Neural progenitor cell (in vitro differentiated cells): ENCODE results near the gene ERC2. TPM values are rescaled to one million over a fixed set of nuclear protein-coding genes. Genes with fewer than 3 reads are reported as not detected.

Source experiments
- DNase-seq: peaks from one replicate; pipeline ENCODE4 v3.0.0-alpha.2; 2016; ENCODE audit warnings: low spot score
- H2AFZ ChIP-seq: fragments of 200-600 bp; sonication (generic); replicated peaks from 2 replicates; pipeline ENCODE4 v1.6.1; 2016; ENCODE audit warnings: antibody characterized with exemption
- H3F3A ChIP-seq: fragments of 200-600 bp; sonication (generic); 2 replicates; pipeline ENCODE4 v1.6.1; 2016; ENCODE audit warnings: antibody characterized with exemption, low read depth
- H3K27ac ChIP-seq: fragments of 200-600 bp; sonication (generic); 2 replicates; pipeline ENCODE4 v1.5.1; 2016; ENCODE audit warnings: mild to moderate bottlenecking
- H3K27me3 ChIP-seq: fragments of 200-600 bp; sonication (generic); 2 replicates; pipeline ENCODE4 v1.6.1; 2016; ENCODE audit warnings: mild to moderate bottlenecking, moderate library complexity
- H3K36me3 ChIP-seq: fragments of 200-600 bp; sonication (generic); 2 replicates; pipeline ENCODE4 v1.5.1; 2016
- H3K4me1 ChIP-seq: fragments of 200-600 bp; sonication (generic); 2 replicates; pipeline ENCODE4 v1.6.1; 2016; ENCODE audit warnings: mixed run types
- H3K4me2 ChIP-seq: fragments of 200-600 bp; sonication (generic); 2 replicates; pipeline ENCODE4 v1.6.1; 2016
- H3K4me3 ChIP-seq: fragments of 200-600 bp; sonication (generic); 2 replicates; pipeline ENCODE4 v1.5.1; 2016
- H3K79me2 ChIP-seq: fragments of 200-600 bp; sonication (generic); 2 replicates; pipeline ENCODE4 v1.6.1; 2016; ENCODE audit warnings: low read depth
- H3K9ac ChIP-seq: fragments of 200-600 bp; sonication (generic); 2 replicates; pipeline ENCODE4 v1.6.1; 2016
- H3K9me3 ChIP-seq: fragments of 200-600 bp; sonication (generic); 2 replicates; pipeline ENCODE4 v1.5.1; 2016; ENCODE audit warnings: low read depth
- H4K20me1 ChIP-seq: fragments of 200-600 bp; sonication (generic); 2 replicates; pipeline ENCODE4 v1.6.1; 2016; ENCODE audit warnings: low read depth
- H3K27ac Mint-ChIP-seq: 3 replicates; pipeline ENCODE4 v1.8.0; 2021; ENCODE audit warnings: mixed read lengths
- H3K27me3 Mint-ChIP-seq: 2 replicates; pipeline ENCODE4 v1.8.0; 2022; ENCODE audit warnings: low read depth, mild to moderate bottlenecking, inconsistent platforms, moderate library complexity, mixed read lengths; ENCODE audit not compliant: insufficient read depth
- H3K36me3 Mint-ChIP-seq: 3 replicates; pipeline ENCODE4 v1.8.0; 2021; ENCODE audit warnings: mixed read lengths
- H3K4me1 Mint-ChIP-seq: 3 replicates; pipeline ENCODE4 v1.8.0; 2021; ENCODE audit warnings: mixed read lengths
- H3K4me3 Mint-ChIP-seq: 3 replicates; pipeline ENCODE4 v1.8.0; 2021; ENCODE audit warnings: mild to moderate bottlenecking, moderate library complexity, mixed read lengths
- H3K9me3 Mint-ChIP-seq: 3 replicates; pipeline ENCODE4 v1.8.0; 2020; ENCODE audit warnings: mixed read lengths
- CTCF ChIP-seq: fragments of 200-600 bp; sonication (generic); IDR thresholded peaks from 2 replicates; pipeline ENCODE4 v1.5.1; 2017; ENCODE audit warnings: antibody characterized with exemption, mild to moderate bottlenecking
- EZH2 ChIP-seq: fragments of 200-600 bp; sonication (generic); IDR thresholded peaks from 2 replicates; pipeline ENCODE4 v1.6.1; 2017; ENCODE audit warnings: antibody characterized with exemption, mild to moderate bottlenecking, moderate library complexity
- EZH2phosphoT487 ChIP-seq: fragments of 200-600 bp; sonication (generic); IDR thresholded peaks from 2 replicates; pipeline ENCODE4 v1.6.1; 2017; ENCODE audit warnings: antibody characterized with exemption
- total RNA-seq: library from RNA; depleted of rRNA; stranded (reverse); fragments of >200 nt; gene quantifications from 2 replicates; pipeline ENCODE4 v1.2.3, GENCODE V29; 2015; ENCODE audit warnings: low replicate concordance

Gene ERC2
- total RNA-seq, 1 donor from 2014 or later: 24.8 TPM

GRCh38 chr3:55735976-55736375, 732.3 kb downstream of the ERC2 start:
- Mint-ChIP-seq H3K36me3 (no peaks in the 10 kb centered on the region), H3K27ac (no peak overlapping the region), H3K4me3 (no peak overlapping the region), H3K27me3 (no peaks in the 10 kb centered on the region), H3K9me3 (no peaks in the 10 kb centered on the region), H3K4me1 (peaks cover 2% of the 10 kb centered on the region)
- Histone ChIP-seq H3K4me1 (no peaks in the 10 kb centered on the region), H3K79me2 (no peaks in the 10 kb centered on the region), H3K9me3 (no peaks in the 10 kb centered on the region), H3K4me3 (no peak overlapping the region), H3K36me3 (no peaks in the 10 kb centered on the region), H4K20me1 (no peaks in the 10 kb centered on the region), H3K4me2 (no peak overlapping the region), H2AFZ (no peak overlapping the region), H3F3A (no peaks in the 10 kb centered on the region), H3K27ac (no peak overlapping the region), H3K9ac (no peak overlapping the region), H3K27me3 (no peaks in the 10 kb centered on the region)
- DNase-seq: no peak
- TF ChIP-seq EZH2phosphoT487: no peak
- TF ChIP-seq EZH2: no peak
- TF ChIP-seq CTCF: no peak

DNA sequence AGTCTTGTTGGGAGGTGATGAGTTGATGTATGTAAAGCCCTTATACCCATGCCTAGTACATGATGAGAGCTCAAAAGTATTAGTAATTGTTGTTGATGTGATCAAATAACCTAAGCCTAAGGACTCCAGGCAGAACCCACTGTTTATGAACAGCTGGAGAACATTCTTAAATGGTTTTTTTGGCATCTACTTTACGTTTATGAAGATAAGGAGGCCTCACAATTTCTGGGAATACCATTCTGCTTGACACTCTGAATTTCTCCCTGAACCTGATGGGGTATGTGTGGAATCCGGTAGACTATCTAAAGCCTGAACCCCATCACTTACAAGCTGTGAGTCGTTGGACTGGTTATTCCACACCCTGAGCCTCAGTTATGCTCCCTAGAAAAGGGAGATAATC, 736.5 kb downstream of the ERC2 start:
- H3K36me3 Mint-ChIP-seq: no peaks in the 10 kb centered on the region
- Histone ChIP-seq H3K27me3 (no peaks in the 10 kb centered on the region), H3K36me3 (no peaks in the 10 kb centered on the region), H2AFZ (no peak overlapping the region), H3K9me3 (no peaks in the 10 kb centered on the region), H3K4me1 (no peaks in the 10 kb centered on the region), H3F3A (no peaks in the 10 kb centered on the region), H4K20me1 (no peaks in the 10 kb centered on the region), H3K79me2 (no peaks in the 10 kb centered on the region), H3K27ac (no peak overlapping the region), H3K4me3 (no peak overlapping the region), H3K4me2 (no peak overlapping the region), H3K9ac (no peak overlapping the region)
- H3K27ac Mint-ChIP-seq: no peak overlapping the region
- peaks cover 11% of the 10 kb centered on the region for H3K4me1 Mint-ChIP-seq
- no peak for DNase-seq
- H3K27me3 Mint-ChIP-seq: no peaks in the 10 kb centered on the region
- H3K9me3 Mint-ChIP-seq: no peaks in the 10 kb centered on the region
- TF ChIP-seq CTCF (no peak), EZH2 (no peak), EZH2phosphoT487 (no peak)
- no peak overlapping the region for H3K4me3 Mint-ChIP-seq

DNA sequence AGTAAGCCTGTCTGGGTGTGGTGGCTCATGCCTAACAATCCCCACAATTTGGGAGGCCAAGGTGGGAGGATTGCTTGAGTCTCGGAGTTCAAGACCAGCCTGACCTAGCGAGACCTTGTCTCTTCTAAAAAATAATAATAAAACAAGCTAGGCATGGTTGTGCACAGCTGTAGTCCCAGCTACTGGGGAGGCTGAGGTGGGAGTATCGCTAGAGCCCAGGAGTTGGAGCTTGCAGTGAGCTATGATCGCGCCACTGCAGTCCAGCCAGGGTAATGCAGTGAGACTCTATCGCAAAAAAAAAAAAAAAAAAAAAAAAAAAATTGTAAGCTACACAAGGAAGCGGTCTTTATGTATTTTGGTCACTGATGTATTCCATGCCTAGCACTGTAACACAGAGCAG, 738.7 kb downstream of the ERC2 start:
- no peaks in the 10 kb centered on the region for H3K36me3 ChIP-seq
- H2AFZ ChIP-seq: no peak overlapping the region
- H3K4me1 Mint-ChIP-seq: peaks cover 29% of the 10 kb centered on the region
- no peaks in the 10 kb centered on the region for H3K79me2 ChIP-seq
- no peaks in the 10 kb centered on the region for H3K27me3 Mint-ChIP-seq
- H3K4me3 ChIP-seq: no peak overlapping the region
- H3F3A ChIP-seq: no peaks in the 10 kb centered on the region
- no peaks in the 10 kb centered on the region for H3K36me3 Mint-ChIP-seq
- no peak for DNase-seq
- H3K9me3 ChIP-seq: no peaks in the 10 kb centered on the region
- H3K27ac ChIP-seq: no peak overlapping the region
- no peak overlapping the region for H3K9ac ChIP-seq
- H3K4me2 ChIP-seq: no peak overlapping the region
- H3K27me3 ChIP-seq: no peaks in the 10 kb centered on the region
- no peak overlapping the region for H3K27ac Mint-ChIP-seq
- no peak overlapping the region for H3K4me3 Mint-ChIP-seq
- H3K9me3 Mint-ChIP-seq: no peaks in the 10 kb centered on the region
- no peaks in the 10 kb centered on the region for H3K4me1 ChIP-seq
- TF ChIP-seq EZH2phosphoT487 (no peak), EZH2 (no peak), CTCF (no peak)
- H4K20me1 ChIP-seq: no peaks in the 10 kb centered on the region
